WTC11 (cell line): ENCODE results near the gene RBBP7.

Experiments used
- MYBL2 ChIP-seq: sonication (generic); formaldehyde crosslinking; IDR thresholded peaks from 2 replicates; pipeline ENCODE4 v1.8.1; 2023; ENCODE audit warnings: mild to moderate bottlenecking, moderate library complexity, missing genetic modification reagents
- NR3C1 ChIP-seq: sonication (generic); formaldehyde crosslinking; conservative IDR thresholded peaks from 2 replicates; pipeline ENCODE4 v1.8.1; 2023; ENCODE audit warnings: low read depth, mild to moderate bottlenecking, missing genetic modification reagents
- TF ChIP-seq, protein P1 (sequence below): sonication (generic); formaldehyde crosslinking; IDR thresholded peaks from 2 replicates; pipeline ENCODE4 v1.8.1; 2023; ENCODE audit warnings: mild to moderate bottlenecking, missing genetic modification reagents, moderate library complexity
- TF ChIP-seq, protein P2 (sequence below): fragments of 200-600 bp; IDR thresholded peaks from 2 replicates; pipeline ENCODE4 v1.8.0; 2022; ENCODE audit warnings: antibody characterized with exemption
- TF ChIP-seq, protein P3 (sequence below): sonication (generic); formaldehyde crosslinking; conservative IDR thresholded peaks from 2 replicates; pipeline ENCODE4 v1.8.1; 2022; ENCODE audit warnings: mild to moderate bottlenecking, missing genetic modification reagents

DNA sequence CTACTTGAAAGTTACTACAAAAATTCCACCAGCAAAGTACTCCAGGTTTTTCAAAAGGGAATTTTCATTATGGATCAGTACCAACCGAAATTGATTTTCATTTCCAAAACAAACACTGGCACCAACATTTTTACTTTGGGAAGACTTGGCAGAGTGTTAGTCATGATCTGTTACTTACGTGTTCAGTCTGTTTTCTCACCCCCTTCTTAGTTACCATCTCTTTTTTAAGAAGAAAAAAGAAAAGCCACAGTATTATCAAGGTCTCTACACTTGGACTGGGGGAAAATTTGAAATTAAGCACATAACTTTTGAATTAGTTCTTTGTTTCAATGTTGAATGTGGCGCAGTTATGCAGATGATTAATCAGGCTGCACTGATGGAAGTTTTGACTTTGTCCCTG, 27.5 kb downstream of the RBBP7 start:
- TF ChIP-seq MYBL2 (CRISPR knock-in tag) (no peak), NR3C1 (no peak)
- TF ChIP-seq, protein P1, sequence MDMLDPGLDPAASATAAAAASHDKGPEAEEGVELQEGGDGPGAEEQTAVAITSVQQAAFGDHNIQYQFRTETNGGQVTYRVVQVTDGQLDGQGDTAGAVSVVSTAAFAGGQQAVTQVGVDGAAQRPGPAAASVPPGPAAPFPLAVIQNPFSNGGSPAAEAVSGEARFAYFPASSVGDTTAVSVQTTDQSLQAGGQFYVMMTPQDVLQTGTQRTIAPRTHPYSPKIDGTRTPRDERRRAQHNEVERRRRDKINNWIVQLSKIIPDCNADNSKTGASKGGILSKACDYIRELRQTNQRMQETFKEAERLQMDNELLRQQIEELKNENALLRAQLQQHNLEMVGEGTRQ (CRISPR knock-in tag) = no peak
- TF ChIP-seq, protein P2, sequence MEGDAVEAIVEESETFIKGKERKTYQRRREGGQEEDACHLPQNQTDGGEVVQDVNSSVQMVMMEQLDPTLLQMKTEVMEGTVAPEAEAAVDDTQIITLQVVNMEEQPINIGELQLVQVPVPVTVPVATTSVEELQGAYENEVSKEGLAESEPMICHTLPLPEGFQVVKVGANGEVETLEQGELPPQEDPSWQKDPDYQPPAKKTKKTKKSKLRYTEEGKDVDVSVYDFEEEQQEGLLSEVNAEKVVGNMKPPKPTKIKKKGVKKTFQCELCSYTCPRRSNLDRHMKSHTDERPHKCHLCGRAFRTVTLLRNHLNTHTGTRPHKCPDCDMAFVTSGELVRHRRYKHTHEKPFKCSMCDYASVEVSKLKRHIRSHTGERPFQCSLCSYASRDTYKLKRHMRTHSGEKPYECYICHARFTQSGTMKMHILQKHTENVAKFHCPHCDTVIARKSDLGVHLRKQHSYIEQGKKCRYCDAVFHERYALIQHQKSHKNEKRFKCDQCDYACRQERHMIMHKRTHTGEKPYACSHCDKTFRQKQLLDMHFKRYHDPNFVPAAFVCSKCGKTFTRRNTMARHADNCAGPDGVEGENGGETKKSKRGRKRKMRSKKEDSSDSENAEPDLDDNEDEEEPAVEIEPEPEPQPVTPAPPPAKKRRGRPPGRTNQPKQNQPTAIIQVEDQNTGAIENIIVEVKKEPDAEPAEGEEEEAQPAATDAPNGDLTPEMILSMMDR = no peak
- TF ChIP-seq, protein P3, sequence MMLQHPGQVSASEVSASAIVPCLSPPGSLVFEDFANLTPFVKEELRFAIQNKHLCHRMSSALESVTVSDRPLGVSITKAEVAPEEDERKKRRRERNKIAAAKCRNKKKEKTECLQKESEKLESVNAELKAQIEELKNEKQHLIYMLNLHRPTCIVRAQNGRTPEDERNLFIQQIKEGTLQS (CRISPR knock-in tag) = no peak
